Measurements from ENCODE around the gene PPIL6. TPM values are rescaled to one million over a fixed set of nuclear protein-coding genes. Genes with fewer than 3 reads are reported as not detected.

The PPIL6 gene
- total RNA-seq, 4 donors from 2014 or later = 1.7 to 7.9 (median 3.2) TPM

GRCh38 chr6:109446541-109446940 is 6.1 kb upstream of the PPIL6 start:
- no peak for DNase-seq (ENCODE audit: low spot score in 2 of 2)
- peaks cover 12% of the 10 kb centered on the region for H3K4me1 ChIP-seq
- no peak for TF ChIP-seq CTCF (IDR thresholded peaks at IDR 0.05)
- TF ChIP-seq POLR2A (IDR thresholded peaks at IDR 0.05) = no peak
- TF ChIP-seq POLR2AphosphoS5 (IDR thresholded peaks at IDR 0.05) = no peak
- TF ChIP-seq EP300 (IDR thresholded peaks at IDR 0.05) = no peak
- no peak overlapping the region for H3K4me3 ChIP-seq
- no peaks in the 10 kb centered on the region for H3K9me3 ChIP-seq
- no peak overlapping the region for H3K27ac ChIP-seq
- H3K36me3 ChIP-seq = peaks cover 55% of the 10 kb centered on the region
- WGBS = 90% methylated on average over 8 of the region's 8 CpGs
- no peaks in the 10 kb centered on the region for H3K27me3 ChIP-seq

GRCh38 chr6:109446072-109446471 is 5.6 kb upstream of the PPIL6 start:
- Histone ChIP-seq H3K4me3 (no peak overlapping the region), H3K36me3 (peaks cover 55% of the 10 kb centered on the region), H3K4me1 (peaks cover 17% of the 10 kb centered on the region), H3K9me3 (no peaks in the 10 kb centered on the region), H3K27ac (no peak overlapping the region), H3K27me3 (no peaks in the 10 kb centered on the region)
- 89% methylated on average over 7 of the region's 15 CpGs for WGBS
- no peak for DNase-seq (ENCODE audit: low spot score in 2 of 2)
- TF ChIP-seq CTCF (IDR thresholded peaks at IDR 0.05) (no peak), POLR2A (IDR thresholded peaks at IDR 0.05) (no peak), POLR2AphosphoS5 (IDR thresholded peaks at IDR 0.05) (no peak), EP300 (IDR thresholded peaks at IDR 0.05) (no peak)

- WGBS = 82% methylated on average over 5 of the region's 9 CpGs
Observed at GRCh38 chr6:109445382-109445781, 5.0 kb upstream of the PPIL6 start.

GRCh38 chr6:109443425-109443950 is 3.1 kb upstream of the PPIL6 start:
- Histone ChIP-seq H3K9me3 (no peaks in the 10 kb centered on the region), H3K4me1 (peaks cover 30% of the 10 kb centered on the region), H3K27ac (no peak overlapping the region), H3K36me3 (peaks cover 51% of the 10 kb centered on the region), H3K4me3 (no peak overlapping the region), H3K27me3 (no peaks in the 10 kb centered on the region)
- WGBS = 96% methylated on average over 3 of the region's 10 CpGs
- TF ChIP-seq POLR2A (IDR thresholded peaks at IDR 0.05) (no peak), CTCF (IDR thresholded peaks at IDR 0.05) (no peak), POLR2AphosphoS5 (IDR thresholded peaks at IDR 0.05) (no peak), EP300 (IDR thresholded peaks at IDR 0.05) (no peak)
- no peak for DNase-seq (ENCODE audit: low spot score in 2 of 2)

More at GRCh38 chr6:109445382-109445781, 5.0 kb upstream of the PPIL6 start:
- no peak overlapping the region for H3K27ac ChIP-seq
- no peaks in the 10 kb centered on the region for H3K9me3 ChIP-seq
- H3K4me3 ChIP-seq = no peak overlapping the region
- peaks cover 17% of the 10 kb centered on the region for H3K4me1 ChIP-seq
- no peaks in the 10 kb centered on the region for H3K27me3 ChIP-seq
- no peak for TF ChIP-seq EP300 (IDR thresholded peaks at IDR 0.05)
- TF ChIP-seq POLR2AphosphoS5 (IDR thresholded peaks at IDR 0.05) = no peak
- TF ChIP-seq POLR2A (IDR thresholded peaks at IDR 0.05) = no peak
- TF ChIP-seq CTCF (IDR thresholded peaks at IDR 0.05) = no peak
- H3K36me3 ChIP-seq = peaks cover 55% of the 10 kb centered on the region
- DNase-seq (ENCODE audit: low spot score in 2 of 2) = no peak

GRCh38 chr6:109442393-109442924 is 2.0 kb upstream of the PPIL6 start:
- H3K4me3 ChIP-seq = no peak overlapping the region
- peaks cover 30% of the 10 kb centered on the region for H3K4me1 ChIP-seq
- whole genome bisulfite sequencing = no CpG with 5 or more reads among the region's 6 CpGs
- DNase-seq (ENCODE audit: low spot score in 2 of 2) = no peak
- H3K9me3 ChIP-seq = no peaks in the 10 kb centered on the region
- H3K27me3 ChIP-seq = no peaks in the 10 kb centered on the region
- H3K27ac ChIP-seq = no peak overlapping the region
- no peak for TF ChIP-seq POLR2A (IDR thresholded peaks at IDR 0.05)
- no peak for TF ChIP-seq EP300 (IDR thresholded peaks at IDR 0.05)
- TF ChIP-seq POLR2AphosphoS5 (IDR thresholded peaks at IDR 0.05) = no peak
- no peak for TF ChIP-seq CTCF (IDR thresholded peaks at IDR 0.05)
- H3K36me3 ChIP-seq = peaks cover 51% of the 10 kb centered on the region

Data from suprapubic skin (tissue), 4 donors.